Stimulated activated CD8-positive, alpha-beta memory T cell treated with anti-CD3 and anti-CD28 coated beads, Interleukin-7, amount 100 ng/mL, for 48 hours (primary cell): Measurements from ENCODE around the gene USP22.

Experiments
- DNase-seq, 2 donors: peaks; one replicate each; pipeline ENCODE4 v3.0.0-alpha.2; 2020; ENCODE audit warnings: low read depth in 1 of 2; ENCODE audit errors: extremely low read depth in 1 of 2

USP22 gene

DNA sequence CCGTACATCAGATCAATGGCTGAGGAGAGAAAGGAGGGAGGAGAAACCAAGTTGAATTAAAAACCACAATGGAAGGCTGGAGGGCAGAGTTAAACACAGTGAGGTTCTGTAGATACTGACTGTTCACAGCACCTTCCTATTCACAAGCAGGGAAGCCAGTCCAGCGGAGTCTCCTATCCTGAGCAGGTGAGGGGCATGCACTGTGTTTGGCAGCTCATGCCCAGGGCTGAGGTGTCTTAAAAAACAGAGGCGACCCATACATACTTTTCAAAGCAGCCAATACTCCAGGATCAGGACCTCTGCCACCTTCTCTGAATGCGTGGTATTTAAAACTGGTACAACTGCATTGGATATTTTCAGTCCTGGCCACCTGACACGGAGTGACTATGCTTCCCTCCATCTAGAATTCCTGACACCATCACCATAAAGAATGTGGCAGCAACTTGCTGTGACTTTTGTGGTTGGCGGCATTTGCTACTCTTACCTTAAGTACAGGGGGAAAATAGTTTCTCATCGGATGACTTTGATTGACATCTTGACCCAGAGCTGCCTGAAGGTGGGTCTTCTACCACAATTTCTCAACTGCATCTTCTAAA, 21.5 kb downstream of the USP22 start:
- DNase-seq: no peak

DNA sequence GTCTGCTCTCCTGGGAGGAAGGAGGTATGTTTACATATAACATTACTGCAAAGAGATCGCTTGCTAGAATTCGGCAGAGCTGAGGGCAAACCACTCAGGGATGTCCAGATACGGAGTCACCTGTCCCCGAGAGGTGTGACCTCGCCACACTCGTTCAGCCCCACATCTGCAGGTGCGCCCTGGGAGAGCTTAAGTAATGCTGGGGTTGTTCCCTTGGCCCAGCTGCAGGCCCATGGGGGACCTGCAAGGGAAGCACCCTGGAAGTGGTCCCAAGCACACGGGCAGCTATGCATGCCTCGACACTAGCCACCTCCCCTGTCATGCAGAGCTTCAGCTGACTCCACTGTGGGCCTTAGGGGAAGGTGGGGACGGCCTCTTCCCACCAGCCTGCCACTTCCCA, 22.2 kb downstream of the USP22 start:
- no peak for DNase-seq

DNA sequence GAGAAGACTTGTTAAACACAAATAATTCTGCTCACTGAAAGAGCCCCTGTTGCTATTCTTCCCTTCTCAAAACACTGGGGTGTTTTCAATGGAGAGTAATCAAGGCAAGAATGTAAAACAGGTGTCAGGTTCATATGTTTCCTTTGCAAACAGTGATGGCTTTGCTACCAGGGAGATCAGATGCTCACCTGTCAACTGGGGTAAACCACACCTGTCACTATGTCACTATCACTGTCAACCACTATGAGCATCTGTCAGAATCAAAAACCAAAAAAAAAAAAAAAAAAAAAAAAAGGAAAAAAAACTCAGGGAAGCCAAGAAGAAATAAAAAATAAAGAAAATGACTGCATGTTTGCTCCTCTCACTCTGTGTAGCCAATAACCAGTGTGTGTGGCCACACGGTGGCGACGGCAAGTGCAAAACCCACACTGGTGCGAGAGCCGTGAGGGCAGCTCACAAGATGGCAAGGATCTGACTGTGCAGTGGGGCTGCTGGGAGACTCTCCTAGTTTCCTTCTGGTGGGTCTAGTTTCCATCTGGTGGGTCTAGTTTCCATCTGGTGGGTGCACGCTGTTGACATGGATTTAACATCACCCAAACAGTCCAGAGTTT, 22.7 kb downstream of the USP22 start:
- no peak for DNase-seq

DNA sequence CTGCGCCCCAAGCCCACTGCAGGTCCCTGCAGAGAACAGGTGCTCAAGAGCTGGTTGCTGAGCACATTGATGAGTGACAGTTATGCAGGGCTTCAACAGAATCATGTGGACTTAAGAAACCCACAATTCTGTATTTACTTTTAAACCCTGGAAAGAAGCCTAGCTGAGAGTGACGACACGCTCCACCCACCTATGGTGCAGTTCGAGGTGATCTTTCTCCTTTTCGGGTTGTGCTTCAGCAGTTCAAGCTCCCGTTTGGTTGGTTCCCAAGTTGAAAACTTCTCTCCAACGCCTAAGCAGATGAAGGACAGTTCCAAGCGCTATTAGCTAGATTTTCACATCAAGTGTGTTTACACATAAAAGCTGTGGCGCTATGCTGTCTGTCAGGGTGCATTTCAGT, 23.9 kb downstream of the USP22 start:
- no peak for DNase-seq

DNA sequence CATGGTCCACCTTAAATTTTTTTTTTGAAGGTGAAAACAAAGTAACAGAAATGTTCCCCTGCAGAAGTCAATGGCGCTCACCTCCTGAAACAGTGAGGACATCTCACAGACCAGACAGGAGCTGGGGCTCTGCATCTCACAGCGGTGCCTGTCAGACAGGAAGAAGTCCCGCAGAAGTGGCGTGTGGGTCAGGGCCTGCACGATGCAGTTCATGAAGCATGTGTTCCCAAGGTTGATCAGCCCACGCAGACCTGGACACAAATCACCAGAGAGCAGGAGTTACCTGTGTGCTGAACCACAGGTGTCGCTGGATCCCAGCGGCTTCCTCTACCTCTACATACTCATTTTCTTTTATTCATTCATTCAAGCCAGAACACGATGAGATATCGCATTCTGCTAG, 24.9 kb downstream of the USP22 start:
- no peak for DNase-seq

DNA sequence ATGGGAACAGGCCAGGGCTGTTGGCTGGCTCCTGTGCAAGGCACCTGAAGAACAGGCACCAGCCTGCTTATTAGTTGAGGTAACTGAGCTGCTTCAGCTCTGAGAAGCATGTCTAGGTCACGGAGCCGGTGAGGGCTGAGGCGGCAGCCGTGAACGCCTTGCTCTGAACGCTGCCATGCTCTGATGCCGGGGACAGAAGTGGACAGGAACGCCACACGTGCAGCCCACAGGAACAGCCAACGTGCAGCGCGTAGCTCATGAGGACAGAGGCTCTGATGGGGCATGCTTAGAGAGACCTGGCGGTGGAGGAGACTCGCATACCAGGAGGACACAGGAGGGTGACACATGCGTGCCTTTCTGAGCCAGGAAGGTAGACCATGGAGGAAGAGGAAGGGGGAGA, 25.6 kb downstream of the USP22 start:
- no peak for DNase-seq

DNA sequence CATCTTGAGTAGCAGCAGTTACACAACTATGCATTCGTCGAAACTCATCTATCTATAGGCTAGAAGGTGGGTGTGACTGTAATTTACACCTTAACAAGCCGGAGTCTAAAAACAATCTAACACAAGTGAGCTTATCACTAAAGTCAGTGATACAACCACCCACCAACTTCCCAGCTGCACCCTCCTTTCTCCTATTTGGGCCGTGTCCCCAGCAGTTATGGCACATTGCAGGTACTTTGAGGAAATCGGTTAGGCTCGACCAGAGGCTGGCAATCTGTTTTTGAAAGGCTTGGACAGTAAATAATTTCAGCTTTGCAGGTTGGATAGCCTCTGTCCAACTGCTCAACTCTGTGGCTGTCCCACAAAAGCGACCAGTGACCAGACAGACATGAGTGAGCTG, 26.0 kb downstream of the USP22 start:
- DNase-seq: no peak

DNA sequence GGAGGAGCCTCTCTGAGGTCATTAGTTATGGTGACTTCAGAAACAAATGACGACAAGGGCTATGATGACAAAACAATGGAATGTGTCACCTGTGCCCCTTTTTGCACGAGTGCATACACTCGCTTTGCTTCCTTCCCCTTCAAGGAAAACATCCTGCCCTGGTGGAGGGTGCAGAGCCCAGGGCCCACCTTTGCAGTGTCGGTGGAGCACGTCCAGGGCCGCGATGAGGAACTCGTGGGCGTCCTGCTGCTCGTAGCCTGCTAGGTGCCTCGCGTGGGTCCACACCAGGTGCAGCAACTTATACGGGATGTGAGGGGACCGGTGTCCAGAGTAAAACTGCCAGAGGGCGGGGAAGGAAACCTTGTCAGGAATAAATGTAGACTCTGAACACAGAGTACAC, 27.2 kb downstream of the USP22 start:
- DNase-seq: no peak

DNA sequence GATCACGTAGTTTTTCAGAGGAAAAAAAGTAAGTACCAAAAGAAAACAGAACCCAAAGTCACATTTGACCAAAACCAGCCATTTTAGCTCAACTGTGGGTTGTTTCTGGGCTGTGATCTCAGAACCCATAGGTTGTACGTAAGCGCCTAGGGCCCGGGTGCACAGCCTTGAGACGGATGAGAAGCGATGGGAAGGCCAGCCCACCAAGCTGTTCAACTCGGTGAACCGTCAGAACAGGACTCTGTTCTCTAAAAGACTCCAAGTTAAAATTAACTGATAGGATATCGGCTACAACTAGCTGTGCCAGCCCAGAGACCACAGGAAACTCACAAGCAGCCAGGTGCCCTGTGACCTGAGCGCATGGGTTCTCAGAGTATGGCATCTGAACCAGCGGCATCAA, 28.3 kb downstream of the USP22 start:
- DNase-seq: no peak

DNA sequence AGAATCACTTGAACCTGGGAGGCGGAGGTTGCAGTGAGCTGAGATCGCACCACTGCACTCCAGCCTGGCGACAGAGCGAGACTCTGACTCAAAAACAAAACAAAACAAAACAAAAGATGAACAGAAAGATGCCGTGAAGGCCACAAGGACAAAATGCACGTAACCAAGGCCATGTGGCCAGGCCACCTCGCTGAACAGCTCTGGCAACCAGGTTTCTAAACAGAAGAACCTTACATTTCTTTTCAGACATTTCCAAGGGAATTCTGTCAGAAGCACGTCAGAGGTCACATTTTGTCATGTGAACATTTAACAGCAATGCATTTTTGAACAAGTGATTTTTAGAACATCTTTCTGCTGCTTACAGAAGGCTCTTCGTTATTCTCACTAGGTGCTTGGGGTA, 28.8 kb downstream of the USP22 start:
- no peak for DNase-seq

DNA sequence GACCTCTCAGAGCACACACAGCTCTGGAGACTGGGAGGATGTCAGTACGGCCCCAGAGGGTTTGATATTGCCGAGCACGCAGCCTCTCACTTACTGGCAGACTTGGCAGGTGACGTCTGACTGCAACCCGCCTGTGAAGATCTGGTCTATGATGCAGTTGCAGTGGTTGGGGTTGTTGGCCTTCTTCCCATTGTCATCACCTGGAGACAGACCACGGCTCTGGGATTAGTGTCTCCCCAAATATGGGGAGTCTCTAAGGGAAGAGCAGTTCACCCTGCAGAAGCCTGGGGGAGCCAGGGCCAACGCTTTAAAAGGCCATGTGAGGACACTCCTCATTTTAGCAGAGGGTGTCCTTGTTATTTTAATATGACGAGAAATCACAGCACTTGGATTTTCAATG, 30.1 kb downstream of the USP22 start:
- DNase-seq: no peak

DNA sequence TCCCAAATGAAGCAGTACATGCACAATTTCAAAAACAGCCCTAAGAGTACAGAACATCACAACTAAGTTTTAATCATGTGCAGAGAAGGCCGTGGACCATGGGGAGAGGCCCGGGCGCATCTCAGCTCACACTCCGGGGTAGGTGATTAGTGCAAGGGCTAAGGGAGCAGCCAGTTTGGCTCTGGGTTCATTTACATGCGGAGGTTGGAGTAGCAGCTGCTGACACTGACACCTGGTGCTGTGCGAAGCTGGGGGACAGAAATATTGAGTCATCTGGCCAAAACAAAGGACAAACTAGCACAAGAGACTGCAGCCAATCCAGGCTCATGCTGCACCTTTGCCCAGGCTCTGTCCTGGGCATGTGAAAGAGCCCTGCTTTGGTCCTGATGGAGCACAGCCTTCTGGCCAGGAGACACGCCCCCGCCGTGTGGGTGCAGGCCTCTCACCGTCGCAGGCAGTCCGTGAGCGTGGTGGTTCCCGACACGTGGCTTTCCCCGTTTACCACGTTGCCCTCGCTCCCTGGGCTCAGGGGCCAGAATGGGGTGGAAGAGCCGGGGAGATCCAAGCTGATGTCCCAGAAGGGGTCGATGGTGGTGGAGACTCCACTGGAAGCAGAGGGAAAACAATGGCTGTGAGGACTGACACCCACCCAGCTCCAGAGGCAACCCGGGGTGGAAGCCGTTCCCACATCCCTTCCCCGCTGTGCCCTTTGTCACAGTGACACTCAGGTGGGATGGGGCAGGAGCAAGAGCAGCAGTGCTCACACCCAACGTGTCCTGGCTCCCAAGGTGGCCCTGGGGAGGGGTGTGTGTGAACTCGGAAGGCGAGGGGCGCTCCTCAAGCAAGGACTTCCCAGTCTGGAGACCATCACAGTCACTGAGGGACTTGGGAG, 31.9 kb downstream of the USP22 start:
- DNase-seq: no peak

DNA sequence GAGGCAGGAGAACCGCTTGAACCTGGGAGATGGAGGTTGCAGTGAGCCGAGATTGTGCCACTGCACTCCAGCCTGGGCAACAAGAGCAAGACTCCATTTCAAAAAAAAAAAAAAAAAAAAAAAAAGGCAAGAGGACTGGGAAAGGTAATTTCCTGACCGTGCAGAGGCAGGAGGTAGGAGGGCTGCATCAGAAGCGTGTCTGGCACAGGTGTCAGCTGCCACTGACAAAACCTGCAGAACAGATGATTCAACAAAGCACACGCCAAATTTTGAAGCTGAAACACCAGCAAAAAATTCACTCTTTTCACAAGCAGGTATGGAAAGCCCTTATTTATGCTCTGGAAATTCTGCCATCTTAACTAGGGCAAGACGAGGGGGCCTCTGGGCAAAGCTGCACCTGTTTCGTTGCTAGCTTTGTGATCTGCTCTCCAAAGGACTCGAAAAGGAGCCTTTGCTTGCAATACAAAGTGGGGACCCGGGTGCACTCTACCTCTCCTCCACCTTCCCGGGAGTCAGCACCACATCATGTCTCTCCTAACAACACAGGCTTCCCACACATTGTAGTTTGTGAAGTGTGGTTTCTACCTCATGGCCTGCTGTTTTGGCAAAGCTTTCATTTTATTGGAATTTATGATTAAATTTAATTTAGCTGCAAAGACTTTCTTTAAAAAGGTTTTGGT, 33.7 kb downstream of the USP22 start:
- no peak for DNase-seq

DNA sequence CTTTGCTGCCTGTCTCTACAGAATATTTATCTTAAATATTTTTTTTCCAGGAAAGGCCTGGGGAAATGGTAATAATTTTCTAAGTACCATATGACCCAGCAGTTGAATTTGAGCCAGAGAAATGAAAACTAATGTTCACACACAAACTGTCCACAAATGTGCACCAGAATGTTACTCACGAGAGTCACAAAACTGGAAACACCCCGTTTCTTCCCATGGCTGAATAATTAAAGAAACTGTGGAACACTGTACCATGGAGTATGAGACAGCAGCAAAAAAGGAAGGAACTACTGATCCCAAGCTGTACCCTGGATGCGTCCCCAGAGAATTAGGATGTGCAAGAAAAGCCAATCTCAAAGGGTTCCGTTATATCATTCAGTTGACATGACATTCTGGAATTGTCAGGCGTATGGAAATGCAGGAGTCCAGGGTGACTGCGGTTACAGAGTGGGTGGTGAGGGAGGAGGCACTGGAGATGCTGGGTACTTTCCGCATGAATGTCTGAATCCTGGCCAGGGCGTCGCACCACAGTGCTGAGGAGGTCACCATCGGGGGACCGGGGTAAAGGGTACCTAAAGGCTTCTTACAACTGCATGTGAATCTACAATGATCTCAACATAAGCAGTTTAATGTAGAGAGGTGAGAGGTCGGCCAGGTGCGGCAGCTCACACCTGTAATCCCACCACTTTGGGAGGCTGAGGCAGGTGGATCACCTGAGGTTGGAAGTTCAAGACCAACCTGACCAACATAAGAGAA, 34.5 kb downstream of the USP22 start:
- DNase-seq: no peak

DNA sequence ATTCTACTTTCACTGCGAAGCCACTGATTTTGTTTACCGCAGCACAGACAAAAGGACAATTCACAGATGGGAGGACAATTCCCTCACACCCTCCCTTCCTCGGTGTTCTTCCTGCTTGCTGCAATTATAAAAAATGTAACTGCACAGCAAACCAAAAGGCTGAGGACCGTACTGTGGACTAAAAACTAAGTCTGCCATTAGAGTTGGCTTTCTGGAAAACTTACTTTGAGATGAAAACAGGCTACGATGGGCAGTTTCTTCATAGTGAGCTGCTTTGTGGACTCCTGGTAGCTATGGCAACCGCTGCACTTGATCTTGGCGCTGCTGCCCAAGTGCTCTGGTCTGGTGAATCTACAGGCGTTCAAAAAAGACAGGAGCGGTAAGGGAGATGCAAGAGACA, 35.2 kb downstream of the USP22 start:
- no peak for DNase-seq

DNA sequence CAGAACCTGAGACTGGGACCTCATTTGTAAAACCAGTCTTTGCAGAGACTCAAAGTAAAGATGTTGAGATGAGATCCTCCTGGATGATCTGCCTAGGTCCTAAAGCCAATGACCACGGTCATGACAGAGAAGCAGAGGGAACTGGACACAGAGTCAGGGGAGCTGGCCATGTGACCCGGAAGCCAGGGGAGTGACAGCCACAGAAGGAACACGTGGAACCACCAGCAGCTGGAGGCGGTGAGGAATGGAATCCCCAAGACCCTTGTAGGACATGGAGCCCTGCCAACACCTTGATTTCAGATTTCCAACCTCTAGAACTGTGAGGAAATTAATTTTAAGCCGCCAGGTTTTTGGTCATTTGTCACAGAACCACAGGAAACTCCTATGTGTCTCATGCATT, 37.0 kb downstream of the USP22 start:
- DNase-seq: no peak

DNA sequence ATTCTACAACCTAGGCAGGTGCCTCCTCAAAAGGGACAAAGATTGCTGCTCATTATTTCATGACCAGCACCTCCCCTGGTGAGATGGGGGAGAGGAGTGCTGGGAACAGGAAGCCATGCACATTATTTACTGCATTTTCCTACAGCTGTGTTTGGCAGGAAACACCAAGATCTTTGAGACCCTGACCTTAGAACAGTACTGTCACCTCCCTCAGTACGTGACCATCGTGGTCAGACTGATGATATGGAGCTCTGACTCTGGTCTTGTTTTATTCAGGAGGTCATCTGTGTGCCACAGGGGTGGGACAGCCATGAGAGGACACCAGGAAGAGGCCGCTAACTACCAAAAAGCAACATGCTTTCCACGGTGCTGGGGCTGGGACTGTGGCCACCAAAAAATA, 37.4 kb downstream of the USP22 start:
- DNase-seq: no peak

DNA sequence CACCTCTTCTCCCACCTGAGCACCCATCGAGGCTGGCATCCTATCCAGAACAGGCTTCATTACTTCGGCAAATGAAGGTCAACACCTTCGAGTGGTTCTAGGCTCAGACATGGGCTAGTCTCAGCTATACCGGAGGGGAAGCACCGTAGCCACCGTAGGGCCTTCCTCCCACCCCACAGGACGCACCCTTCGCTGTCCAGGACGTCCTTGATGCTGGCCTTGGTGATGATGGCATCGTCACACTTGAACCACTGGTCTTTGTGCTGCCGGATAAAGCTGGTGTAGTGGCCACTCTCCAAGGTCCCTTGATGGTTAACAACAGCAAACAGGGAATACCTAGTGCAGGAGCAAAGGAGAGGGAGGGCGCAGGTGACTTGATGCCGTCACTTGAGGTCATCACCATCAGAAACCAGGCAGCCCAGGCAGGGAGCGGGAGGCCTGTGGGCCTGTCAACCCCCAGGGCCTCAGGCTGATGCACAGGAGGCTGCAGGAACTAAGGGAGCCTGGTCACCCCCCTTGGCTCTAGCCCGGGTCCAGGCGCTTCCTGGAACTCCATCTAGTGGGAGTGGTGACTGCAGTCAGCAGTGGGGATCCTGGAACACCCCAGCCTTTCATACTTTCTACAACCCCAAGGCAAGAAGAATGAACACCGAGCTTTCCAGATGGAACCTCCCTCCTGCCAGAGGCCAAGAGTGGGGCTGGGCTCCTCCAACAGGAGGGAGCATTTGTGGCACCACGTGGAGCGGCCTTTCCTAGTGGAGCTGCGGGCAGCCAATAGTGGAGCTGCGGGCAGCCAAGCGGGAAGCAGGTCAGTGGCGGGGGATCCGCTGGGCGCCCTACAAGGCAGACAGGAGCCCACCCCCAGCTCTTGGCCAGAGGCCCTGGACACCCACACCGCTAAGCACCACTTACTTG, 38.5 kb downstream of the USP22 start:
- DNase-seq: no peak

DNA sequence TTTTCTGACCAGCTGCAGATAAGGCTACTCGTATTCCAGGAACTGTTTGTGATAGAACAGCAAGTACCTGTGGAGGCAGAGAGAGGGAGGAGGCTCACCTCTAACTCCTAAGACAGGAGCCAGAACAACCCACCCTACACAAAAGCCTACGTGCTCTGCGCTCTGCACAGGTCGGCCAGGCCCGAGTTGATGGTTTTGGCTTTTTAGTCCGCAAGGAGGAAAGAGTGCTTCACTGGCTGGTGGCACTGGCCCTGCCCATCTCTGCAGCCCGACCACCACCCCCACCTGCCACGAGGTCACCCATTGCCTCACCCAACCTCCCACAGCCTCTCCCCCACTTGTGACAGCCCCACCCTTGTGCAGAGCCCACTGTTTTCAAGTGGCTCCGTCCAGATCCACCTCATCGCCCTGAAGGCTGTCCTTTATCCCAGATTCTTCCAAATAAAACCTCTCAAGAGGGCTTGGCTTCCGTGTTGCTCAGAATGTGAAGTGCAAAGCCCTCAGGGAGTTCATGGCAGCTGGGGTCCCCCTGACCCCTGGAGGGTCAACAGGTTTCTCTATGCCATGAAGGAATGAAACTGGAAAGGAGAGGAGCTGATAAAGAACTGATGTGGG, 39.7 kb downstream of the USP22 start:
- no peak for DNase-seq
